ENCODE measurements around the gene LITAFD.

The LITAFD gene

GRCh38 chr16:8861563-8862308, 20.4 kb upstream of the LITAFD start:
- no peak for TF ChIP-seq CTCF (conservative IDR thresholded peaks at IDR 0.05)
- H3K27ac ChIP-seq = no peak overlapping the region

GRCh38 chr16:8862309-8863130, 19.6 kb upstream of the LITAFD start:
- H3K27ac ChIP-seq = no peak overlapping the region
- TF ChIP-seq CTCF (conservative IDR thresholded peaks at IDR 0.05) = no peak

- H3K27ac ChIP-seq = no peak overlapping the region
- TF ChIP-seq CTCF (conservative IDR thresholded peaks at IDR 0.05) = no peak
These were observed 18.3 kb upstream of the LITAFD start for GRCh38 chr16:8863594-8864424.

DNA sequence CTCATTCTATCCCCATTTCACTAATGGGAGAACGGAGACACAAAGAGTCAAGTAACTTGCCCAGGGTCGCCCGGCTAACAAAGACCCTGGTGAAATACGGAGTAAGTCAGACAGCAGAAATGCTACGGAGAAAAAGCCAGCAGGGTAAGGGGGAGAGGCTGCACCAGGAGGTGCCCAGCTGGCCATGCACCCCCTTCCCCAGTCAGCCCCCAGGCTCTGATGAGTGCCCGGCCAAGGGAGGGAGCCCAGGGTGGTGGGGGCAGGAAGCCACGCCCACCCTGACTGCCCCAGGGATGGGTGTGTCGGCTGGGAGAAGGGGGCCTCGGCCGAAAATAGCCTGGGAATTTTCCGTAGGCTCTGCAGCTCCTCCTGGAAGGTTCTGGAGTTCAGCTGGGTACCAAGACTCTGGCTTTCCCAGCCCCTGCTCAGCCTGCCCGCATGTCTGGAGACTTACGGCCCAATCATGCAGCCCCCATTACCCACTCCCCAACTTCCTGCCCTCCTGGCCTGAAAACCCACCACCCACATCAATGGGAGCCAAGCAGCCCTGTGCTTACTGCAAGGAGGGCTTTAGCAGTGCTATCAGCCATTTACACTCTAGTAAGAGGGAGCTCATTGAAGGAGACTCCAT, 17.6 kb upstream of the LITAFD start:
- H3K27ac ChIP-seq = no peak overlapping the region
- no peak for TF ChIP-seq CTCF (conservative IDR thresholded peaks at IDR 0.05)

- TF ChIP-seq CTCF (conservative IDR thresholded peaks at IDR 0.05) = no peak
- H3K27ac ChIP-seq = no peak overlapping the region
These were observed 16.8 kb upstream of the LITAFD start for GRCh38 chr16:8865145-8865882.

- peak overlapping the region; percentile 71 for H3K27ac ChIP-seq
- no peak for TF ChIP-seq CTCF (conservative IDR thresholded peaks at IDR 0.05)
These were observed 15.8 kb upstream of the LITAFD start for GRCh38 chr16:8866118-8866883.

All from VCaP (cell line).